Loucy (cell line): ENCODE results near the gene PPFIA1.

Source experiments
- EZH2phosphoT487 ChIP-seq: fragments of 200-600 bp; IDR thresholded peaks from 2 replicates; pipeline ENCODE4 v1.6.1; 2018; ENCODE audit warnings: antibody characterized with exemption, mild to moderate bottlenecking, moderate library complexity, borderline replicate concordance
- TF ChIP-seq, protein P1 (sequence below): fragments of 200-600 bp; sonication (generic); conservative IDR thresholded peaks from 2 replicates; pipeline ENCODE4 v1.5.1; 2014; ENCODE audit warnings: mild to moderate bottlenecking, antibody characterized with exemption, low read length

DNA sequence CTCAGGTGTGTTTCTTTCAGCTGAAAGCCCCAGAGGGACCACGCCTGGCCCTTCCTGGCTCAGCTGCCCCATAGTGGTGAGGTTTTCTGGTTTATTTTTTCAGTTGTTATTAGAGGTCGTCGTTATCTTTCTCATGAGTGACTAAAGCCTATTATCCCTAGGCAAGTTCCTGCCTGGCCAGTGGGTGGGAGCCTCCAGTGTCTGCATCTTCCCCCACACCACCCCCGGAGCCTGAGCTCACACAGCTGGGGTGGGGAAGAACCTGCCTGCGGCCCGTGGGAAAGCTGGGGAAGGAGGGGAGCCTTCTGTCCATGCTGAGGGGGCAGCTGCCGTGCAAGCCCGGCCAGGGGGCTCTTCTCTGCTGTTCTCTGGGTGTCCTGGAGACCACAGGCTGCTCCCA lies 24.3 kb upstream of the PPFIA1 start:
- TF ChIP-seq, protein P1, sequence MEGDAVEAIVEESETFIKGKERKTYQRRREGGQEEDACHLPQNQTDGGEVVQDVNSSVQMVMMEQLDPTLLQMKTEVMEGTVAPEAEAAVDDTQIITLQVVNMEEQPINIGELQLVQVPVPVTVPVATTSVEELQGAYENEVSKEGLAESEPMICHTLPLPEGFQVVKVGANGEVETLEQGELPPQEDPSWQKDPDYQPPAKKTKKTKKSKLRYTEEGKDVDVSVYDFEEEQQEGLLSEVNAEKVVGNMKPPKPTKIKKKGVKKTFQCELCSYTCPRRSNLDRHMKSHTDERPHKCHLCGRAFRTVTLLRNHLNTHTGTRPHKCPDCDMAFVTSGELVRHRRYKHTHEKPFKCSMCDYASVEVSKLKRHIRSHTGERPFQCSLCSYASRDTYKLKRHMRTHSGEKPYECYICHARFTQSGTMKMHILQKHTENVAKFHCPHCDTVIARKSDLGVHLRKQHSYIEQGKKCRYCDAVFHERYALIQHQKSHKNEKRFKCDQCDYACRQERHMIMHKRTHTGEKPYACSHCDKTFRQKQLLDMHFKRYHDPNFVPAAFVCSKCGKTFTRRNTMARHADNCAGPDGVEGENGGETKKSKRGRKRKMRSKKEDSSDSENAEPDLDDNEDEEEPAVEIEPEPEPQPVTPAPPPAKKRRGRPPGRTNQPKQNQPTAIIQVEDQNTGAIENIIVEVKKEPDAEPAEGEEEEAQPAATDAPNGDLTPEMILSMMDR, result no peak
- TF ChIP-seq EZH2phosphoT487, result no peak
